Left ventricle myocardium inferior (tissue), 1 donor: ENCODE data around the gene REEP2. TPM values are rescaled to one million over a fixed set of nuclear protein-coding genes. Genes with fewer than 3 reads are reported as not detected.
"Not testable (repeated sequence)": the region's sequence is repeated elsewhere in the genome, so short reads cannot be mapped to it uniquely, and the experiment has no call there.

Experiments
- DNase-seq: peaks from one replicate; pipeline ENCODE4 v3.0.0-alpha.2; 2020
- H3K27ac ChIP-seq: fragments of 200-600 bp; replicated peaks from 2 replicates; pipeline ENCODE4 v1.8.0; 2021
- H3K27me3 ChIP-seq: fragments of 200-600 bp; 2 replicates; pipeline ENCODE4 v1.8.0; 2021; ENCODE audit warnings: low read depth
- H3K36me3 ChIP-seq: fragments of 200-600 bp; 2 replicates; pipeline ENCODE4 v1.8.0; 2021
- H3K4me1 ChIP-seq: fragments of 200-600 bp; 2 replicates; pipeline ENCODE4 v1.8.0; 2021
- H3K4me3 ChIP-seq: fragments of 200-600 bp; 2 replicates; pipeline ENCODE4 v1.8.0; 2021; ENCODE audit warnings: mild to moderate bottlenecking, moderate library complexity
- H3K9me3 ChIP-seq: fragments of 200-600 bp; replicated peaks from 2 replicates; pipeline ENCODE4 v1.8.0; 2021
- CTCF ChIP-seq: fragments of 200-600 bp; IDR thresholded peaks from 2 replicates; pipeline ENCODE4 v1.8.0; 2021; ENCODE audit warnings: antibody characterized with exemption, mild to moderate bottlenecking, borderline replicate concordance
- intact Hi-C: fragments of 100-400 bp; cut with micrococcal nuclease; formaldehyde crosslinking; loops from one replicate; pipeline ENCODE4 v1.11.0; 2022
- long read RNA-seq: library from polyadenylated mRNA; unstranded; transcript quantifications from one replicate; pipeline ENCODE4 v2.0.0, GENCODE V29; 2021
- total RNA-seq: library from RNA; stranded (reverse); fragmentation: NEBNext Ultra II Directional; extraction: Animal tissue kit (Norgen Biotek cat#: 25700); gene quantifications from one replicate; pipeline ENCODE4 v1.2.1, GENCODE V29; 2021
- donor health status: DM: no; HTN: yes; CAD: no; lungs with severe emphysema.

REEP2 gene
- total RNA-seq, result 6.6 TPM
- long read RNA-seq, transcript REEP2-202 (8 exons, 2,170 nt), result major isoform, 18 of 21 reads
- long read RNA-seq, partial matches to known transcripts, result 0 of 21 reads
- long read RNA-seq, other reads (novel, unspliced or antisense), result 1 of 21 reads

GRCh38 chr5:138438724-138439476 is at the start of gene REEP2:
Gene REEP2 (plus strand): TSS chr5:138439057. CDS start chr5:138439209, 152 bp downstream.
- Histone ChIP-seq H3K36me3 (peaks cover 27% of the 10 kb centered on the region), H3K27ac (peak within 1 kb of the TSS; percentile 63), H3K4me1 (peaks cover 46% of the 10 kb centered on the region), H3K9me3 (no peaks in the 10 kb centered on the region), H3K27me3 (no peaks in the 10 kb centered on the region), H3K4me3 (peak within 1 kb of the TSS; percentile 69)
- DNase-seq, result peak; percentile 37
- no peak for TF ChIP-seq CTCF
- intact Hi-C loops, result no loop called here

- intact Hi-C loops, result no loop called here
These were observed 49.5 kb upstream of the REEP2 start for GRCh38 chr5:138389332-138389731.

GRCh38 chr5:138389911-138390310 is 48.9 kb upstream of the REEP2 start:
- DNase-seq, intact Hi-C loops, H3K27me3 ChIP-seq, H3K27ac ChIP-seq, H3K9me3 ChIP-seq, H3K4me3 ChIP-seq: not testable (repeated sequence)
- H3K4me1 ChIP-seq, result peaks cover 32% of the 10 kb centered on the region
- H3K36me3 ChIP-seq, result peaks cover 78% of the 10 kb centered on the region

More at GRCh38 chr5:138389332-138389731, 49.5 kb upstream of the REEP2 start:
- Histone ChIP-seq H3K9me3 (no peaks in the 10 kb centered on the region), H3K36me3 (peaks cover 78% of the 10 kb centered on the region), H3K27me3 (no peaks in the 10 kb centered on the region), H3K4me3 (no peak overlapping the region), H3K4me1 (peaks cover 32% of the 10 kb centered on the region), H3K27ac (no peak overlapping the region)
- TF ChIP-seq CTCF, result no peak
- no peak for DNase-seq

GRCh38 chr5:138391859-138392386 is 46.9 kb upstream of the REEP2 start:
- peaks cover 32% of the 10 kb centered on the region for H3K4me1 ChIP-seq
- peak; percentile 56 for DNase-seq
- intact Hi-C loops, result no loop called here
- H3K36me3 ChIP-seq, result peaks cover 77% of the 10 kb centered on the region
- TF ChIP-seq CTCF, result no peak
- H3K9me3 ChIP-seq, result no peaks in the 10 kb centered on the region
- H3K27ac ChIP-seq, result peak overlapping the region; percentile 88
- H3K27me3 ChIP-seq, result no peaks in the 10 kb centered on the region
- peak overlapping the region; percentile 51 for H3K4me3 ChIP-seq

- TF ChIP-seq CTCF, result no peak
- Histone ChIP-seq H3K4me1 (no peaks in the 10 kb centered on the region), H3K27ac (no peak overlapping the region), H3K4me3 (no peak overlapping the region), H3K9me3 (no peaks in the 10 kb centered on the region), H3K36me3 (peaks cover 84% of the 10 kb centered on the region), H3K27me3 (no peaks in the 10 kb centered on the region)
- DNase-seq, result no peak
- intact Hi-C loops, result no loop called here
These were observed 36.2 kb upstream of the REEP2 start for GRCh38 chr5:138402640-138403039.

- Histone ChIP-seq H3K27me3 (no peaks in the 10 kb centered on the region), H3K36me3 (peaks cover 50% of the 10 kb centered on the region), H3K4me1 (no peaks in the 10 kb centered on the region), H3K27ac (no peak overlapping the region), H3K9me3 (no peaks in the 10 kb centered on the region), H3K4me3 (no peak overlapping the region)
- intact Hi-C loops, result no loop called here
- no peak for TF ChIP-seq CTCF
- DNase-seq, result no peak
These were observed 30.8 kb upstream of the REEP2 start for GRCh38 chr5:138408023-138408422.
